GM18873 (cell line): ENCODE measurements around the gene RNFT2.
"Not testable (repeated sequence)": the region's sequence is repeated elsewhere in the genome, so short reads cannot be mapped to it uniquely, and the experiment has no call there.

Source experiments
- ATAC-seq: cut with Tn5 transposase; IDR thresholded peaks from one replicate; pipeline ENCODE4 v1.9.1; 2021; ENCODE audit warnings: mild to moderate bottlenecking, moderate library complexity, moderate number of reproducible peaks; ENCODE audit not compliant: unreplicated experiment, low FRiP score

RNFT2 gene

GRCh38 chr12:116783525-116784237, 45.6 kb downstream of the RNFT2 start:
- no peak for ATAC-seq

- ATAC-seq, result no peak
Observed at GRCh38 chr12:116784238-116784612, 46.1 kb downstream of the RNFT2 start.

- ATAC-seq, result not testable (repeated sequence)
Observed at GRCh38 chr12:116789562-116789961, 51.4 kb downstream of the RNFT2 start.

GRCh38 chr12:116790066-116790465, 52.0 kb downstream of the RNFT2 start:
- ATAC-seq, result no peak

GRCh38 chr12:116792403-116792802, 54.3 kb downstream of the RNFT2 start:
- ATAC-seq, result no peak

- no peak for ATAC-seq
Observed at GRCh38 chr12:116794725-116795124, 56.6 kb downstream of the RNFT2 start.

GRCh38 chr12:116797885-116798284, 59.8 kb downstream of the RNFT2 start:
- no peak for ATAC-seq

GRCh38 chr12:116798719-116799118, 60.6 kb downstream of the RNFT2 start:
- ATAC-seq, result no peak

- no peak for ATAC-seq
Observed at GRCh38 chr12:116799955-116800354, 61.8 kb downstream of the RNFT2 start.

GRCh38 chr12:116800918-116801317, 62.8 kb downstream of the RNFT2 start:
- no peak for ATAC-seq

GRCh38 chr12:116802018-116802417, 63.9 kb downstream of the RNFT2 start:
- ATAC-seq, result no peak

- ATAC-seq, result no peak
Observed at GRCh38 chr12:116803013-116803736, 65.1 kb downstream of the RNFT2 start.

GRCh38 chr12:116804051-116804450, 65.9 kb downstream of the RNFT2 start:
- ATAC-seq, result no peak

GRCh38 chr12:116806845-116807440, 68.8 kb downstream of the RNFT2 start:
- no peak for ATAC-seq

- ATAC-seq, result no peak
Observed at GRCh38 chr12:116807546-116807945, 69.4 kb downstream of the RNFT2 start.

- no peak for ATAC-seq
Observed at GRCh38 chr12:116808113-116809105, 70.3 kb downstream of the RNFT2 start.

GRCh38 chr12:116812238-116812637, 74.1 kb downstream of the RNFT2 start:
- ATAC-seq, result no peak

- no peak for ATAC-seq
Observed at GRCh38 chr12:116813271-116814041, 75.3 kb downstream of the RNFT2 start.

GRCh38 chr12:116814766-116815165, 76.7 kb downstream of the RNFT2 start:
- ATAC-seq, result not testable (repeated sequence)
